Activated T-cell treated with anti-CD3 and anti-CD28 coated beads, Interleukin-2, amount 50 U/mL, for 1 hour (primary cell): ENCODE data around the gene RAD51AP2.
"Not testable (repeated sequence)": the region's sequence is repeated elsewhere in the genome, so short reads cannot be mapped to it uniquely, and the experiment has no call there.

Source experiments
- DNase-seq: peaks from one replicate; pipeline ENCODE4 v3.0.0-alpha.2; 2020

RAD51AP2 gene

DNA sequence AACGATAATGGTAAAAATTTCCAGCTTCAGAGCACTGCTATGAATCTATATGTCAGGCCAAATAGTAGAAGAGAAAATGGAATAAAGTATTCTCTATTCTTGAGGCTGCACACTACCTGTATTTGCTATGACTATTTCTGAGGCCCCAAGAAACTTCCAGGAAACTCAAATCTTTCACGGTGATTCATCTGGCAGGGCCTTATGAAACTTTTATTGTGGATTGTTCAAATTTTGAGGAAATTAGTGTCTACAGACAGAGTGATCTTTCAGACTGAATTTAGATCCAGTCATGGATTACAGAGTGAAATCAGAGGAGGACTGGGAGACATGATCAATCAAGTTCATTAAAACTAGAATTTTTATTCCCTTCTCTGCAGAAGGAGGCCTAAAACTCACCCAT, 18.2 kb upstream of the RAD51AP2 start:
- no peak for DNase-seq

DNA sequence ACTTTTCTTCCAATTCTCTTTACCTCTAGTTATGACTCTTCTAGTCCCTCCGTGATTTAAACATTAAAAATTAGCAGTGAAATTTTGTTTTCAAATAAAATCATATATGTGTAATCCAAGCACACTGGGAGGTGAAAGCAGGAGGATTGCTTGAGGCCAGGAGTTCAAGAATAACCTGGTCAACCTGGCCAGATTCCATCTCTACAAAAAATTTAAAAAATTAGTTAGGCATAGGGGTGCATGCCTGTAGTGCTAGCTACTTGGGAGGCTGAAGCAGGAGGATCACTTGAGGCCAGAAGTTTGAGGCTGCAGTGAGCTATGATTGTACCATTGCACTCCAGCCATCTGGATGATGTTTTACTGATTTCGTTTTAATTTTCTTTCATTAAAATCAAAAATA, 15.3 kb upstream of the RAD51AP2 start:
- DNase-seq: no peak

DNA sequence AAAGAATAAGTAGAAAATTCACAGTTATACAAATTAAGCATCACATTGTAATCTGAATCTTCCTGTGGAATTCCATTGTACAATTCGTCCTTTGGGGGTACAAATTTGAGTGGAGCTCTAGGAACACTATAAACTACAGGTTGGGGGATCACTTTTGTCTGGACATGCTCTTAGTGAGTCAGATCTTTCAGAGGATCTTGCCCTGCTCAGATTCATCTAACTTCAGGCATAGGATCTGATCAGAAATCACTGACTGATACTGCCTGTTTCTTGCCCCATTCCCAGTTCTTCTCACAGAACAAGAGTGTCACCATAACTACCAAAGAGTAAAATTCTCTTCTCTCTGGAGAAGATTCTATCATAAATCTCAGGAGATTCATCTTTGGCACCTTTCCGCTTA, 11.5 kb upstream of the RAD51AP2 start:
- no peak for DNase-seq

DNA sequence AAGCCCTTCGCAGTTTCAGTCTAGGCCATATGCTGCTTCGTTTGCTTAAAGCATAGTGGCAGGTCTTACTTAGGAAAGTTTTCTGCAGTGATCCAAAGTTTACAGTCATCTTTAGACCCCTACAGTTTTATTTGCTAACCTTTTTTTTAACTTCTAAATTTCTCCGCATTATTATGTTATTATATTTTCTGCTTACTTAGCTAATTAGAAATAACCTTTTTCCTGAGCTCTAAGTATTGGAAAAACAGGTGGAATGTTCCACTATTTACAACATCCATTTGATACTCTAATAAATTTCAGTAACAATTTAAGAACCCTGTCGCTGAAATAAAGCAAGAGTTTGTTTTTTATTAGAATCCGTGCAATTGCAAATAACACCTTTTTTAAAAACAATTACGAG, 4.1 kb upstream of the RAD51AP2 start:
- DNase-seq: no peak

DNA sequence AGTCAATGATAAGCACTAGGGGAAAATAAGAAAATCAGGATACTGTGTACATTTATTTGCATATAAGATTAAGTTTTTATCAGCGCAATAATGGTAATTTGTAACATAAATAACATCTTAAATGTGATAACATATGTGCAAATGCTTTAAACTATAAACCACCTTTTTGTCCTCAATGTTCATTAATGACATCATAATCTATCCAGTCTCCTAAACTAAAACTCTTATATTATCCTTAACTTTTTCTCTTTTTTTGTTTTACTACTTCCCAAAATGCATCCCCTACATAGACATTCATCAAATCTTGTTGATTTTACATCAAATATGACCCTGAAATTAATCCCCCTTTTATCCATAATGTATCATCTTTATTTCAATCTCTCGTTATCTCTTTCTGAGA, 3.4 kb upstream of the RAD51AP2 start:
- DNase-seq: no peak

DNA sequence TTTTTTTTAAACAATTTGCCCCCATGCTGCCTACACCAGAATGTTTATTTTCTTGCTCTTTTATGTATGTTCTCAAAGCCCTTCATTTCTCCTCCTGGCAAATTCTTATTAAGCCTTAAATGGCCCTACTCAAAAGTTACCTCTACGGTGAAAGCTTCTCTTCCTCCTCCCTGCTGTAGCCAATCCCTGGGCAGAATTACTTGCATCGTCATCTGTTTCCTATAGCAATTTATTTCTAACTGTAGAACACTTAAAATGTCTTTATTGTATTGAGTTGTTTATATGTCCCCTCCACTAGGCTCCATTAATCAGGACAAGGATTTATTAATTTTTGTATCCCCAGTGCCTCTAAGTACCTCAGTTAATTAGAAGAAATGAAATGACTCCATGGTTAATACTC, 2.5 kb upstream of the RAD51AP2 start:
- no peak for DNase-seq

DNA sequence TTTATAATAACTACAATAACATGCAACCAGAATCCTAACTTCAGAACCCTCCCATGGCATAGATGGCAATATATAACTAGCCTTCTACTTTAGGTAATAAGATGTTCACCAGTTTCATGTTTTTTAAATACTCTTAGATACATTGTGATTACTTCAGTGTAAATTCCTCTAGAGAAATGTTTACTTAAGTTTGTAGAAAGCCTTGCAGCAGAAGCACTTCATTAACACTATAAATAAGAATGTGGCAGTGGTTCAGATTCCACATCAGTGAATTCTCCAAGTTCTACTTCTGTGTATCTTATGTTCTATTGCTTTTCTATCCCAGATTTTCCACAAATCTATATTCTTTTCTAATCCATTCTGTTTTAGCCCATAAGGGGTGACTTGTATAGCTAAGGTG, 1.2 kb upstream of the RAD51AP2 start:
- DNase-seq: no peak

DNA sequence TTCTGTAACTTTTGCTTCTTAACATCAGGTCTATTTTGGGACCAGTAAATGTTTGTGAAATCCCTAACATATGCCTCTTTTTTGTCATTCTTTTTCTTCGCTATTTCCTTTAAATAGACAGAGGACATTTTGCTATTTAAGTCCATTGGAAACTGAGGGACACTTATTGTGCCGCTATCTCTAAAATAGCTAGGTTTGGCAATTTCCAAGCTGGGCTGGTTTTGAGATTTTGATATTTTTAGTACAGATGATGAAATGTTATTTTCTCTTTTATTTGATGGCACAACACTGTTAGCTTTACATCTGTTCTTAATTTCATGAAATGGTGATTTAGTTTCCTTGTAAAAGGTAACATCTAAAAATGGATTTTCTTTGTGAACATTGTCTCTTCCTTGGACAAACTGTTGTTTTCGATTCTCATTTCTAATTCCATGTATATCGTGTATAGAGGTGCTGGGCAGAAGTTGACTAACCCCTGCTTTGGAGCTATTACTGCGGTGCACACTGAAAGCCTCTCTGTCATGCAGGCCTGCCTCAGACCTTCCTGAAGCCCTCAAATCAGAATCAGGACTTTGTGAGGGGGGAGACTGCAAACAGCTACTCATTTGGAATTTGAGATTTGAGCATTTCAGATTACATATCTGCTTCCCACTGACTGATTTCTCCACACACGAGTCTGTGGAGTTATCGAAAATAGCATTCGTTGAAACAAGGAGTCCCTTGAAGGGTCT, 594 bp downstream of the RAD51AP2 start:
- DNase-seq: no peak

DNA sequence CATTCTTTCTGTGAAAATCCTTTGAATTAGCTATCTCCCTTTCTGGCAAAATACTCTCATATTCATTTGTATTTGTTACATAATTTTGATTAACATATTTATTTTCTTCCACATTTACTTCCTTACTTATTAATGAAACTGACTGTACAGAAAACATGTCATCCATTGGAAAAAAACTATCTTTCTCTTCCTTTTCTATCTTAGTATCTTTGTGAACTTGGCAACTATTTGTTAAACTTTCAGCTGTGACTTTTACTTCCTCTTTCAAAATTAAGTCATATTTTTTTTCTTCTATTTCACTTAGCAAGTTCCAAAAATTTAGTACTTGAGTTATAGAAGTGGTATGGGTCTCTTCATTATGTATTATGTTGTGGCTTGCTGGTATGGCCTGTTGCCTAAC, 2.6 kb downstream of the RAD51AP2 start:
- no peak for DNase-seq

DNA sequence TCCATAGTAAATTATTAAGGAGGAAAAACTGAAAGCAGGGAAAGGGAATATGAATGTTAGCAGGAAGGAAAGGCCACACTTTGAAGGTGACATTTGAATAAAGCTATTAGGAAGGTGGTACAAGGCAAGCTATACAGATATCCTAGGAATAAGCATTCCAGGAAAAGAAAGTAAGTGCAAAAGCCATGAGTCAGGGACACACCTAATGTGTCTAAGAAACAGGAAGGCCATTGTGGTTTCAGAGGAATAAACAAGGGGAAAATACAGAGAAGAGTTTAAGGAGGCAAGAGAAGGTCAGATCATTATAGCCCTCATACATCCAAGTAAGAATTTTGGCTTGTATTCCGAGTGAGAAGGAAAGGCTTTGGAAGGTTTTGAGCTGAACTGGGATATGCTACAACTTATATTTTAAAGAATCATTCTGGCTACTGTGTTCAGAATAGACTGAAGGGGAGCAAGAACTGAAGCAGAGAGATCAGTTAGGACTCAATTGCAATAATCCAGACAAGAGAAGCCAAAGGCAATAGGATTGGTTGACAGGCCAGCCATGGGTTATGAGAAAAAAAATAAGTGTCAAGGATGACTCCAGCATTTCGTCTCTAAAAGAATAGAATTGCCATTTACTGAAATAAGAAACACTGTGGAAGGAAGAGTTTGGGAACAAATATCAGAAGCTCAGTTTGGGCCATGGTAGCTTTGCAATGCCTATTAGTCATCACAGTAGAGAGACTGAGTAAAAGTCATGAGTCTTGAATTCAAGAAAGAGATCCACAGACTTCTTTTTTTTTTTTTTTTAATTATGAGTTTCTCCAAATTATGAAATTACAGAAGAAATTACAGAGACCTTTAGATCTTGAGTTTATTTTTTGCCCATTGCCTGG, 11.3 kb downstream of the RAD51AP2 start:
- DNase-seq: no peak

DNA sequence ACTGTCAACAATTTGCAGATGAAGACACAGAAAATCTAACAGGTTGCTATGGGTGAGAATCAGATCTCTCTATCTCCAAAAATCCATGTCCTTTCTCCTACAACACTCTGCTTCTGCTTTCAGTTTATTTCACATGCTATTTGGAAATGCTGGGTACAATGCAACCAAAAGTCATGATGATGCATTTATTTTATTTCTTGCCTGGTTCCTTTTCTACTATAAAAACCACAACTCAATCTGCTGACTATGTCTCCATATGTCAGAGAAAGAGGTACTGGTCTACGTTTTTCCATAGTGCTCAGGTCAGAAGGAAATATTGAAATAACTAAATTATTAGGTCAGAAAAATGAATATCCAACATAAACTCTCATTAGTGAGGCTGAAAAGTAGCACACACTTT, 20.5 kb downstream of the RAD51AP2 start:
- DNase-seq: no peak

DNA sequence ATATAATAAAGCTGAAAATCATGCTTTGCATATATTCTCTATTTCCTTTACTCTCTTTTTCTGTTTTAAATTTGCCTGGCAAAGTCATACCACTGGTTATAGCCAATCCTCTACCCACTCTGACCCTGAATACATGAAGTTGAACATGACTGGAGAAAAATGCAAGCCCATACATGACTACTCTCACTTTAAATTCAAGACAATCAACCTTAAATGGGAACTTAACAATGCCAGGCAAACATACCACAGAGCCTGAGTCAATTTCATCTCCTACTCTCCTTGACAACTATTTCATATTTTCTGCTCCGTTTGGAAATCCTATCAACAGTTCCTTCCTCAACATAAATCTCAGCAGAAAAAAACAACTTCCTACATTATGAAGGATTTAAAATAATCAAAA, 22.6 kb downstream of the RAD51AP2 start:
- DNase-seq: no peak

DNA sequence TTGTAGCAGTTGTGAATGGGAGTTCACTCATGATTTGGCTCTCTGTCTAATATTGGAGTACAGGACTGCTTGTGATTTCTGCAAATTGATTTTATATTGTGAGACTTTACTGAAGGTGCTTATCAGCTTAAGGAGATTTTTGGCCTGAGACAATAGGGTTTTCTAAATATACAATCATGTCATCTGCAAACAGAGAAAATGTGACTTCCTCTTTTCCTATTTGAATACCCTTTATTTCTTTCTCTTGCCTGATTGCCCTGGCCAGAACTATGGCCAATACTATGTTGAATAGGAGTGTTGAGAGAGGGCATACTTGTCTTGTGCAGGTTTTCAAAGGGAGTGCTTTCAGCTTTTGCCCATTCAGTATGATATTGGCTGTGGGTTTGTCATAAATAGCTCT, 28.1 kb downstream of the RAD51AP2 start:
- not testable (repeated sequence) for DNase-seq

DNA sequence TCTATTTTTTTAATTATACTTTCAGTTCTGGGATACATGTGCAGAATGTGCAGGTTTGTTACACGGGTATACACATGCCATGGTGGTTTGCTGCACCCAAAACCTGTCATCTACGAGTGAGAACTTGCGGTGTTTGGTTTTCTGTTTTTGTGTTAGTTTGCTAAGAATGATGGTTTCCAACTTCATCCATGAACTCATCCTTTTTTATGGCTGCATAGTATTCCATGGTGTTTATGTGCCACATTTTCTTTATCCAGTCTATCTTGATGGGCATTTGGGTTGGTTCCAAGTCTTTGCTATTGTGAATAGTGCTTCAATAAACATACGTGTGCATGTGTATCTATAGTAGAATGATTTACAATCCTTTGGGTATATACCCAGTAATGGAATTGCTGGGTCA, 29.6 kb downstream of the RAD51AP2 start:
- not testable (repeated sequence) for DNase-seq

DNA sequence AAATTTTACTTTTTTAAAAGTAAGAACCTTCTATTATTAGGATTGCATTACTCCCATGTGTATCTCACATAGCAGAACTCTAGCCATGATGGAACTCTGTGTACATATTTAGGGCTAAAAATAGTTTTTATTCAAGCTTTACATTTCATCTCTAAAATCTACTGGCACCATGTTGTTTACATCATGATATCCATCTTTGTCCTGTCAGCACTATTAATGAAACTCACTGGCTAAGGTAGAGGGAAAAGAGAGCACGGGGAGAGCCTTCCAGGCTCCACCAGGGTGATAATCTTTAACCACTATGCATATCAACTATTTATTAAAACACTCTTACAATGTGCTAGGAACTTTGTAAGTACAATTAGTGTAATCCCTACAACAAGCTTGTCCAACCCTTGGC, 34.7 kb downstream of the RAD51AP2 start:
- DNase-seq: no peak

DNA sequence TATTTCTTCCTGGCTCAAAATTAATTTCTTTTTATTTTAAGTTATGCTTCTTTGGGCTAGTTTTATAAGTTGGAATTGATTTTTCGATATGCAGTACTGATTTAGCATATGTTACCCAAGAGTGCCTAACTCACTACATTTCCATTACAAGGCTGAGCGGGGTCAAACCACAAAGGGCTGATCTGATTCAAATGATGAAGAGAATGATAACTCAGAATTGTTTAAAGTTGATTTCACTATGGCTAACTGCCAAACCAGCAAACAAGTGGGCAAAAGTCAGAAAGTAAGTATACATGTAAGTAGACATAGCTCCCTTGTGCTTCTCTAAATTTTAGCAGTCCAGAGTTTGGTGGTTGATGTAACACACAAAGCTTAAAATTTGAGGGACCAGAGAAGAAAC, 35.6 kb downstream of the RAD51AP2 start:
- no peak for DNase-seq

DNA sequence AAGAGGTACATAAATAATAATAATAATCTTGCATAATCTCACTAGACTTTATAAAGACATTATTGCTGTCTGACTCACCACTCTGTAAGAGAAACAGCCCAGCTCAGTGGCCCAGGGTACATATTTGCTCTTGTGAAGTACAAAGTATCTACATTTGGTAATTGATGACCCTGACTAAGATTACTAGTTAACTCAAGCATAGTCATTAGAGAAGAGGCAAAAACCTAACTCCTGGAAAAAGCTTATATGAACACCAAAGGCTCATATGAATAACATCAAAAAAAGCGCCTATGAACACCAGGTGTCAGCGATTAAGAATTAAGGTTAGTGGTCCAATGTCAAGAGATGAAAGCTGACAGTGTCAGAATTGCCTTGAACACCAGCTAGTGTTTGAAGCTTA, 38.4 kb downstream of the RAD51AP2 start:
- no peak for DNase-seq

DNA sequence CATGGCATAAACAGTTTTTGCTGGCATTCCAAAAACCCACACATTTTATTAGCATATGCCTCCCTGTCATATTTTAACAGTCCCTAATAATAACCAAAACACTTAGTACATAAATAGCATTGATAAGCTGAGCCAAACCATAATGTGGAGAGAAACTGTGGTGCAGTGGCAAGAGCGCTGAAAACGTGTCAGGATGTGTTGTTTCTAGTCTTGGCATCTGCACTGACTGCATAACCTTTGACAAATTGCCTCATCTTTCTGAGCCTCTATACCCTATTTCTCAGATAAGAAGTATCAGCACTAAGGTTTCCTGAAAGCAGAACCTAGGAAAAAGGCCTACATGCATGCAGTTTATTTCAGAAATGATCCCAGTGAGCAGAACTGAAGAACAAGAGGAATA, 41.4 kb downstream of the RAD51AP2 start:
- no peak for DNase-seq

DNA sequence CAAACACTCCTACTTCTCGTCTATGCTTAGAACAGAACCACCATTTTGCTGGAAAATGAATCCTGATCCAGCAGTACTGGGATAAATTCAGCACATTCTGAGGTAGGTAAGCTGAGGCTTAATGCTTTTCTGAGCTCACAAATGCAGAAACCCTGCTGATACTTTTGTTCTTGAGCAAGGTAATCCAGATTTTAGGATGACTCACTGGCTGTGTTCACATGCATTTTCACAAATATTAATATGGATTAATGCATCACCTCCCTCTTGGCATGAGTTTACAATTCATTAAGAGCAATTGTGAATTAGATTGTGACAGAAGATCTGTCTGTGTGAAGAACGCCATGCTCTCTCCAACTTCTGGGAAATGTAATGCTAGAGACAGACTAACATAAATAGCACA, 42.2 kb downstream of the RAD51AP2 start:
- DNase-seq: no peak

DNA sequence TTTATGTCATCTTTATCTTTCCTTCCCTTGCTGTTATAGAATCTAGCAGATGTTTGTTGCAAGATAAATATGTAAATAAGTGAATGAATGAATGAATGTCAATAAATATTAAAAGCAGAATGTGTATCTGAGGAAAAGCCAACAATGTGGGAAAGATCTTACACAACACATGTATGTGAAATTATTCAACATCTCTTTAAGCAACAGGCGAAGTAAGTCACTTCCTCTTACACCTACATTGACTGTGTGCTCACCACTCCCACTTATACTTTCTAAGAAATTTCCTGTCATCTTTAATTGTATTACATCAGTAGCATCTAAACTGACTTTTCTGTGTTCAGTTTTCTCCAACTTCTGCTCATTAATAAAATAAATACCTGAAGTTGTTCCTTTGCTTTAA, 43.0 kb downstream of the RAD51AP2 start:
- no peak for DNase-seq

DNA sequence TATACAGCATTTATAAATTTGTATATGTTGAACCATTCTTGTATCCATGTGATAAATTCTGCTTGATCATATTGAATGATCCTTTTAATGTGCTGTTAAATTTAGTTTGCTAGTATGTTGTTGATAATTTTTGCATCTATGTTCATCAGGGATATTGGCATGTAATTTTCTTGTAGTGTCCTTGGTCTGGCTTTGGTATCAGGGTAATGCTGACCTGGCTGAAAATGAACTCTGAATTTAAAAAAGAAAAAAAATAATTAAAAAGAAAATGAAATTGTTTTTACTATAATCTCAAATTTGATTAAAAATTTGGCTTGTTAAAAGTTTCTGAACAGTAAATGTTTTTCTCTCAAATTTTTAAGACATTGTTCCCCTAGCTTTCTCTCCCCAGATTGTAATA, 46.3 kb downstream of the RAD51AP2 start:
- no peak for DNase-seq

DNA sequence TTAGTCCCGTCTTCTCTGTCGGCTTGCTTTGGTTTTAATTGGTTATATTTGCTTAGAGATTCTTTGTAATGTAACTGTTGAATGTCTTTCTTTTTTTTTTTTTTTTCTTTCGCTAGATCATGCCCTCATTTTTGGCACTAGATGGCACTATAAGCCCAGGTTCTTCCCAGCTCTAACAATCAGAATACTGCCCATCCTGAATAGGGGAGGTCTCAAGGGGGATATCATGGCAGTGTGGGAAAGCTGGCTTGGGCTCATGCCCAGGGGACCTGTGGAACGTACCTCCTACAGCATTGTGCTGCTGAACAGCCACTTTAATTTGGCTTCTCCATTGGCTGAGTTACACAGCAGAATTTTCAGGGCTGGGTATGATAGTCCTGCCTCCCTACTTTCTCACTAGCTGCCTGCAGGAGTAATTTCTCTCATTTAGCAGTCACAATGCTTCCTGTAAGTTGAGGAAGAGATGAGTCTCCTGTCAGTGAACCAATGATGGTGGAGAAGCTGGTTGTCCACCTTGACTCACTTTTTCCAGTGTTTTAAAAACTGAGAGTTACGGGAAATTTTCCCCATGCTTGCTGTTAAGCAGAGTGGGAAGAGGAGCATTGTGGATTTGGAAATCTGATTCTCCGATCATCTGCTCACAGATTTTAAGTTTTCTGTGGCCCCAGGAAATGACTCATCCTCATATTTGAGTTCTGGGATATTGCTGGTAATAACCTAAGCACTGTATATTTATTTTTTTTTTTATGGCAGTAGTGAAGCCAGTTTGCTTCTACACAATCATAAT, 47.2 kb downstream of the RAD51AP2 start:
- no peak for DNase-seq

DNA sequence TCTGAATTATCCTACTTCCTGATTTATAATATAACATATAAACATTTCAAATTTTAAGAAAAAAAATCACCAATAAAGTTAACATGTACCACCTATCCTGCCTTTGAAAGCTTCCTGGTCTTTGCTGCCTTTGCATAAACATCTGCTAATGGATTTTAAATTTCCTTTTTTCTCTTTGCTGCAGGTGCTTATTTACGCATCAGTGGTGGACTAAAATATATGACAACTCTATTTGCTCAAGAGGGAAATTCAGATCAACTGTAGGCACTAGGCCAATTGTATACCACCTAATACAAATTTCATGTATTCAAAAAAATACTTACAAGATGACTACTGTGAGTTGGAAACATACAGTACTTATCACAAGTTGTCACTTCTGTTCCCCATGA, 57.2 kb downstream of the RAD51AP2 start:
- no peak for DNase-seq
